KBM-7 (cell line): ENCODE results near the gene TFR2.

Experiments
- DNase-seq: peaks from one replicate; pipeline ENCODE4 v3.0.0-alpha.2; 2015
- in situ Hi-C: fragments of 300-500 bp; cut with MboI; formaldehyde crosslinking; loops from 2 replicates; pipeline ENCODE4 v1.14.3; 2020; ENCODE audit warnings: low sequenced_read_pairs, low pct_unique_long_range_greater_than_20kb, mixed read lengths

TFR2 gene

DNA sequence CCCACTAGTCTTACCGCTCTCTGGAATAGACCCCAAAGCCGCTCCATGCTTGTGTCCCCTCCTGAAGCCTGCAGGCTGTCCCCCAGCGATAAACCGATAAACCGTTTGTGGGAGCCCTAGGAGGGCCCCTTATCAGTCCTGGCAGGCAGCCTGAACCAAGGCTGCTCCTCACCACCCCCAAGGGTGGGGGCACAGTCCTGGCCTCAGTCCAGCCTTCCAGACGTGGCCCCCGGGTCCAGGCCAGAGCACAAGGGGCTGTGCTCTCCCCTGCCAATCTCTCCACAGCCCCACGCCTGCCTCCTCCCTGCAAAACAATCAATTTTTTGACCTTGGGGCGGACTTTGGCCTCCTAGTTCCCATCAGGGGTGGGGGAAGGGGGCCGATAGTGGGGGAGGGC, at the start of gene TFR2:
TFR2 (minus strand) TSS at position 90 of the 397 bp plus-strand sequence; CDS start at position 47, 43 bp downstream.
- DNase-seq, result no peak
- in situ Hi-C loops, result no loop called here

- no peak for DNase-seq
- in situ Hi-C loops, result no loop called here
Observed at GRCh38 chr7:100689230-100690135, 48.1 kb upstream of the TFR2 start.

DNA sequence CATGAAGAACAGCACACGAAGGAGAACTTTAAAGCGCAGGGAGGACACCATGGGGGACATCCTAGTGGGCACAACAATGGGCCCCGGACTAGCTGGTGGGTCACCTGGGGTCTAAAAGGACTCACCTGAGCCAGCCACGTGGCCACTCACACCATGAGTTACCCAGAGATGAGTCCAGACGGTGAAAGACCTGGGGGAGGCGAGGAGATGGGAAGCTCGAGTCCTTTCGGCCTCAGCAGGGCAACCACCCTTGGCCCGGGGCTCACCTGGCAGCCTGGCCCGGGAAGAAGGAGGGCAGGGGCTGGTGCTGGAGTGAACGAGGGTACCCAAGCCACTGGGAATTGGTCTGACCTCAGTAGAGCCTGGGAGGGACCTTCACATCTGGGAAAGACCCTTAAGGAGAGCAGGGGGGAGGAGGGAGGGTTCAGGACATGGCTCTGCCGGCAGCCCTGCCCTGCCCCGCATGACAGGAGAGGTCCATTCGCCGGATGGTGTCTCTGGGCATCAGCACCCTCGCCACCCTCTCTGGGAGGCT, 47.0 kb upstream of the TFR2 start:
- in situ Hi-C loops, result no loop called here
- no peak for DNase-seq

DNA sequence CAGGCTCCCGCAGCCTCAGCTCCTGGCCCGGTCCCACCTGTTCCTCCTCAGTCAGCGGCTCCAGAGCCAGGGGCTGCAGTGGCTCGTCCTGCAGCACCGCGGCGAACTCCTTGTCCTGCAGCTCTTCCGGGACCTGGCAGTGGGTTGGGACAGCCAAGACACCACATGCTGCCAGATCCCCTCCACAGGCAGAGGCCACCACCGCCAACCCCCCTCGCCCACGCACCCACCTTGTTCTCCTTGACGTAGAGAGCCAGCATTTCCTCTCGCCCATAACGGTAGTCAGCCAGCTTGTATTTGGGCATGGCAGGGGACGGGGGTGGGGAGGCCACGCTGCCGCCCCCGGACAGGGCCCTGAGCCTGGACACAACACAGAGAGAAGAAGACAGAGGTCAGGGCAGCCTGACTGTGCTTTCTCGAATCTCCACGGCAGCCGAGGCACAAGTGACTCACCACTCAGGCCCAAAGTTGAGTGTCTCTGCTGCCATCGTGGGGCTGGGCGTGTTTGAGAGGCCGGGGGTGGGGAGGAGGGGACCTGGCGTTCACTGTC, 46.5 kb upstream of the TFR2 start:
- DNase-seq, result no peak
- in situ Hi-C loops, result no loop called here

- in situ Hi-C loops, result no loop called here
- DNase-seq, result no peak
Observed at GRCh38 chr7:100687261-100687660, 45.9 kb upstream of the TFR2 start.

- no peak for DNase-seq
- in situ Hi-C loops, result no loop called here
Observed at GRCh38 chr7:100686822-100687211, 45.5 kb upstream of the TFR2 start.

- in situ Hi-C loops, result no loop called here
- DNase-seq, result no peak
Observed at GRCh38 chr7:100686201-100686821, 45.0 kb upstream of the TFR2 start.

DNA sequence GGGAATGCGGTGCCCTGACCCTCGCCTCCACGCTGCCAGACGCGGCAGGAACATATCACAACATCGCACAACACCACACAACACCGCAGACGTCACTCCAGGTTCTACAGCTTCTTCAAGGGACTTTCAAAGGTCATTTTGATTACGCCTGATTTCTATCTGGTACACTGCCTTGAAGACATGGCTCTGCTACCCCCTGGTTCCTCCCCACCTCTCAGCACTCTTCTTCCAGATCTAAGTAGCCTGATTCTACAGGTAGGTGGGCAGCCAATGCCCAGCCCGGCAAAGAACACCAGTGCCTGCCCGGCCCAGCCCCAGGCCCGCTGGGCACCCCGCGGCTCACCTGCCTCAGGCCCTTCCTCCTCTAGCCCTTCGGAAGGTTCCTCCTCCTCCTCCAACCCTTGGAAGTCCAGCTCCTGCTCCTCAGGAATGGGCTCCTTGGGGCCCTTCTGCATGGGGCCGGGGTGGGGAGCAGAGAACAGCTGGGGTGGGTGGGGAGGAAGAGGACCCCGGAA, 44.3 kb upstream of the TFR2 start:
- in situ Hi-C loops, result no loop called here
- no peak for DNase-seq

- in situ Hi-C loops, result no loop called here
- no peak for DNase-seq
Observed at GRCh38 chr7:100685049-100685605, 43.8 kb upstream of the TFR2 start.

- in situ Hi-C loops, result no loop called here
- DNase-seq, result no peak
Observed at GRCh38 chr7:100684534-100685042, 43.2 kb upstream of the TFR2 start.

DNA sequence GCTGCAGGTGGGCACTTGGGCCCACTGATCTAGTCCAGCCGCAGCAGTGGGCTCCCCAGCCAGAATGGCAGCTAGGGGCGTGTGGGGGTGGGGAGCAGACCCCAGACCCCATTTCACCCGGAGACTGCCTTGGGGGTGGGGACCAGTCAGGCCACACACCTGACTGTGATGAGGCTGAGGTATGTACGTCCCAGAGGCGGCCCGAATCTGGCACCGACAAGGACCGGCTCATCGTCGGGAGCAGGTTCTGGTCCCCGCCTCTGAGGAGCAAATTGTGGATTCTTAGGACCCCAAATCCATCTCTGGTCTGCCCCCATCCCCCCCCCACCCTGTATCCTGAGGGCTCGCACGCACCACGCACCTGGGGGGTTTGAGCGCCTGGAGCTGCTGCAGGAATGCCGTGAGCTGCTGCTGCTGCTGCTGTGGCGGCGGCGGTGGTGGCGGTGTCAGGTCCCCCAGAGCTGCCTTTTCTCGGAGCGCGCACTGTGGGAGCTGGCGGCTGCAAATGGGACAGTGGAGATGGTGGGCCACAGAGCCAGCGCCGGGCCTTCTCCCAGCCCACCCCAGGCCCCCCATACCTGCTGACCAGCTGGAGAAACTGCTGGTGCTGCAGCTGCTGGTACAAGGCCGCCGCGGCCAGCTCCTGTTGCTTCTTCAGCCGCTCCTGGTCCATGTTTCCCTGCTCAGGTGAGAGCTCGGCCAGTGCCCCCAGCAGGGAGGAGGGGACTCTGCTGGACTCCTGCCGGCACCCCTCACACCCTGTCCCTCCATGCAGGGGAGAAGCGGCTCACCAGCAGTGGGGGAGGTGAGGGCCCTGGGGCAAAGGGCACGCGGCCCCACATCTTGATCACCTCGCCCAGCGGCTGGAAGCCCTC, 42.5 kb upstream of the TFR2 start:
- DNase-seq, result no peak
- in situ Hi-C loops, result no loop called here

- no peak for DNase-seq
- in situ Hi-C loops, result no loop called here
Observed at GRCh38 chr7:100682991-100683658, 41.8 kb upstream of the TFR2 start.

- in situ Hi-C loops, result no loop called here
- DNase-seq, result no peak
Observed at GRCh38 chr7:100682228-100682741, 40.9 kb upstream of the TFR2 start.

DNA sequence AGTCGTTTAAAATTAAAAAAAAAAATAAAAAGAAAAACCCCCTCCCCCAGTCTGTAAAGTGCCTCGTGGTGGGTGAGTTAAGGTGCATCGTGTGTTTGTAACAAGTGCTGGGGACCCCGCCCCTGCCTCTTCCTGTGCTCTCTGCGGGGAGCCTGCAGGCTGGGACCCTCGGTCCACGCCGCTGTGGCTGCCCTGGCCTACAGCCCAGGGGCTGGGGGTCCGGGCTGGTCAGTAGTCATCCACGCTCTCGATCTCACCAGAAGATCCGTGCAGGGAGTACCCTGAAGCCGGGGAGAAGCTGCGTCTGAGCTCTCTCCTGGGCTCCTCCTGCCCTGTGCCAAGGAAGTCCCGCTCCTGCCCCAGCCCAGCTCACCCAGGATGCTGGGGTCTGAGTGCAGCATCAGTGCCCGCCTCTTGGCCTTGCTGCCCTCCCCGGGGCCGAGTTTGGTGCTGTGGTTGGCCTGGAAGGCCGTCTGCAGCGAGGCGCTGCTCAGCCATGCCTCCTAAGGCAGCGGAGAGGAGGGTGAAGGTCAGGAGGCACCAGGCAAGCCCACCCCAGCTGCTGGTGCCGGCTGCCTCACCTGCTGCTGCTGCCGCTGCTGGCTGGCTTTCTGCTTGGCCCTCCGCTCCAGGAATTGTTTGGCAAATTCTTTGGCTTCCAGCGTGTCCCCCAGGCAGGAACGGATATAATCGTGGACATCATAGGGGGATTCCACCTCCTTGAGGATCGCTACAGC, 40.3 kb upstream of the TFR2 start:
- in situ Hi-C loops, result no loop called here
- DNase-seq, result no peak

- DNase-seq, result no peak
- in situ Hi-C loops, result no loop called here
Observed at GRCh38 chr7:100680576-100681271, 39.4 kb upstream of the TFR2 start.

DNA sequence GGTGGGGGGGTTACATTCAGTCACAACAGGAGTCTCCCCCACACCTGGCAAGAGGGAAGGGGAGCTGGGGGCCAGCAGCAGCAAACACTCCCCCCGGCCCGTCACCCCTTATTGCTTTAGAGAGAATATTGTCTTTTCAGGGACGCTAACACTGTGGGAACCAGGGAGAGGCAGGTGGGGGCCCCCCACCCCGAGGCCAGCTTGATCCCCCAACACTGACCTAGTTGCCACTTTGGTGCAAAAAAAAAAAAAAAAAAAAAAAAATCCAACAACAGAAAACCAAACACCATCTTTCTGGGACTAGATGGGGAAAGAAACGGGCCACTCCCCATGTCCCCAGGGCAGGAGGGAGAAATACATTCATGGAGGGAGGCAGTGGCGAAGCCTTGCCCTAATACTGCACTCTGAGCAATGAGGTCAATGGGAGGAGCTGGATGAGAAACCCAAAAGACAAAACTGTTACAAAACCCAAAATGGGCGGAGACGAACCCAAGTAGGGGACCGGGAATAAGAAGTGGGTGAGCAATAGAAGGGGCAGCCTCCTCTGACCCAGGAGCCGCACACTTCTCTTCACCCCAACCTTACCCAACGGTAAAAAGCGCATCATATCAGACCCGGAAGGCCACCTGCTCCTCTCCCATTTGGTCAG, 38.7 kb upstream of the TFR2 start:
- DNase-seq, result no peak
- in situ Hi-C loops, result no loop called here
